GM10266 (cell line): ENCODE results near the gene PEX10.

ENCODE experiments used
- DNase-seq: peaks from one replicate; pipeline ENCODE4 v3.0.0; 2012; ENCODE audit errors: extremely low spot score
- TF ChIP-seq, protein P1 (sequence below): IDR thresholded peaks from 2 replicates; pipeline ENCODE4 v1.5.1; 2012; ENCODE audit warnings: mild to moderate bottlenecking, low read depth; ENCODE audit not compliant: control insufficient read depth, insufficient read depth; ENCODE audit errors: missing control alignments

PEX10 gene

DNA sequence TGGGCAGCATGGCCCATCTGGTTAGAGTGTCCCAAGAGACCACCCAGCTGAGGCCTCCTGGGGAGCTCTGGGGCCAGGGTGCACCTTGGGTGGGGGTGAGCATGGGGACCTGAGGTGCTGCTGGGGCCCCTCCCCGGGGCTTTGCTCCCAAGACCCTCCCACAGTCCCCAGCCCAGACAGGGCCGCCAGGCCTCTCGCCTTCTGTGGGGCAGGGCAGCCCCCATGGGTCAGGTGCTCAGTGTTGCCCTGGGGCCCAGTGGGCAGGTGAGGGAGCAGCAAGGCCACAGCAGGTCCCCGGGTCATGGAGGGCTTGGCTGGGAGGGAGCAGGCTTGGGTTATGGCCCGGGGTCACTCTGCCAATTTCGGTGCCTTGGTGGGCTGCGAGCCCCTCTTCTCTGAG is 24.5 kb upstream of the PEX10 start:
- no peak for DNase-seq
- TF ChIP-seq, protein P1, sequence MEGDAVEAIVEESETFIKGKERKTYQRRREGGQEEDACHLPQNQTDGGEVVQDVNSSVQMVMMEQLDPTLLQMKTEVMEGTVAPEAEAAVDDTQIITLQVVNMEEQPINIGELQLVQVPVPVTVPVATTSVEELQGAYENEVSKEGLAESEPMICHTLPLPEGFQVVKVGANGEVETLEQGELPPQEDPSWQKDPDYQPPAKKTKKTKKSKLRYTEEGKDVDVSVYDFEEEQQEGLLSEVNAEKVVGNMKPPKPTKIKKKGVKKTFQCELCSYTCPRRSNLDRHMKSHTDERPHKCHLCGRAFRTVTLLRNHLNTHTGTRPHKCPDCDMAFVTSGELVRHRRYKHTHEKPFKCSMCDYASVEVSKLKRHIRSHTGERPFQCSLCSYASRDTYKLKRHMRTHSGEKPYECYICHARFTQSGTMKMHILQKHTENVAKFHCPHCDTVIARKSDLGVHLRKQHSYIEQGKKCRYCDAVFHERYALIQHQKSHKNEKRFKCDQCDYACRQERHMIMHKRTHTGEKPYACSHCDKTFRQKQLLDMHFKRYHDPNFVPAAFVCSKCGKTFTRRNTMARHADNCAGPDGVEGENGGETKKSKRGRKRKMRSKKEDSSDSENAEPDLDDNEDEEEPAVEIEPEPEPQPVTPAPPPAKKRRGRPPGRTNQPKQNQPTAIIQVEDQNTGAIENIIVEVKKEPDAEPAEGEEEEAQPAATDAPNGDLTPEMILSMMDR = no peak

DNA sequence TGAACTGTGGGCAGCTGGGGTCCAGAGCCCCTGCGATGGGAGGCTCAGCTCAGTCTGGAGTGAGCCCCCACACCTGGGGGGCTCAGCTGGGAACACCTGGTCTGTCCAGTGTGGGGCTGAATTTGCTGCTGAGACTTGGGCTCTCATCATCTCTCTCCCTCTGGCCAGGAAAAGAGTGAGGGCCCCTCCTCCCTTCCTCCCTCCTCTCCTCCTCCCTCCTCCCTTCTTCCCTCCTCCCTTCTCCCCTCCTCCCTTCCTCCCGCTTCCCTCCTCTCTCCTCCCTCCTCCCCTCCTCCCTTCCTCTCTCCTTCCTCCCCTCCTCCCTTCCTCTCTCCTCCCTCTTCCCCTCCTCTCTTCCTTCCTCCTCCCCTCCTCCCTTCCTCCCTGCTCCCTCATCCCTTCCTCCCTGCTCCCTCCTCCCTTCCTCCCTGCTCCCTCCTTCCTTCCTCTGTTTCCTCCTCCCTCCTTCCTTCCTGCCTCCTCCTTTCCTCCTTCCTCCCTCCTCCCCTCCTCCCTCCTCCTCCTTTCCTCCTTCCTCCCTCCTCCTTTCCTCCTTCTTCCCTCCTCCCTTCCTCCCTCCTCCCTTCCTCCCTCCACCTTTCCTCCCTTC is 23.5 kb upstream of the PEX10 start:
- TF ChIP-seq, protein P1 = no peak
- no peak for DNase-seq

DNA sequence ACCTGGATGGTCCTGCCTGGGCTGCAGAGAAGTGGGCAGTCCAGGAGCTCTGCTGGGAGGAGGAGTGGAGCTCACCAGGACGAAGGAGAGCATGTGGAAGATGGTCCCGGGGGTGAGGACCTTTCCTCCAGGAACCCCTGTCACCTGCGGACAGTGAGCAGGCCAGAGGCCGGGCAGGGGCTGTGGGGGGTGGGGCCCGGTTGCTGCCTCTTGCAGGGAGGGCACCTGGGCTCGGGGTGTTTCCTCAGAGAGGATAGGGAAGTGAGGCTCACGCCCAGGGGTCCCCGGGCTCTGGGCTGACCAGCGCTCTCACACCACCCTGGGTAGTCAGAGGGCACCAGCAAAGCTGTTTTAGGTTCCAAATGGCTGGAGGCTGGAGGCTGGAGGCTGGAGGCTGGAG is 22.7 kb upstream of the PEX10 start:
- TF ChIP-seq, protein P1 = no peak
- no peak for DNase-seq

DNA sequence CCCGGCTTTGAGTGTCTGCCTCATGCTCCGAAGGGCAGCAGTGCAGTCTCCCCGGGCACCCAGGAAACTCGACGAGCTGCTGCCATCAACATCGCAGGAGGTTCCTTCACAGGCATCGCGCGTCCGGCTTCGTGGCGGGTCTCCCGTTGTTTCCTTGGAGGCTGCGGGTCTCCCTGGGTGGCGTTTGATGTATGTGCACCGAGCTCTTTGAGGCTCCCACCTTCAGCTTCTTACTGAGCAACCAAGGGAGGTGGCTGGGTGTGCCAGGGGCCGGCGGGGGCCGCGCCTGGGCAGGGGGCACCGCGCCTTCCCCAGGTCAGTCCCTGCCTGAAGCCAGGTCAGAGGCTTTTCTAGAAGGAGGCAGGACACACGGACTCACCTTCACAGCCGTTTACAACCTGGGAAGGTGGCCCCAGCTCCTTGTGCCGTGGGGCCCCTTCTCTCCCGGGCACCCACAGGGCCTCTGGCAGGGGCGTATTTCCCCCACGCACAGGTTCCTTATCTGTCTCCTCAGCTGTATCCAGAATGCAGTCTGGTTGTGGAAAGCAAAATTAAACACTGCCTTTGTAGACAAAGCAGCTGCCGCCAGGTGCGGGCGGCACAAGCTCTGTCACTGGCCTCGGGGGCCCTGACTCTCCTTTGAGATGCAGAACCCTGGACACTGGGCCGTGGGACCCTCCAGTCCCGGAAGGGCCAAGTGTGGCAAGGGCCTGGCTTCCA is 21.7 kb upstream of the PEX10 start:
- no peak for DNase-seq
- TF ChIP-seq, protein P1 = no peak

DNA sequence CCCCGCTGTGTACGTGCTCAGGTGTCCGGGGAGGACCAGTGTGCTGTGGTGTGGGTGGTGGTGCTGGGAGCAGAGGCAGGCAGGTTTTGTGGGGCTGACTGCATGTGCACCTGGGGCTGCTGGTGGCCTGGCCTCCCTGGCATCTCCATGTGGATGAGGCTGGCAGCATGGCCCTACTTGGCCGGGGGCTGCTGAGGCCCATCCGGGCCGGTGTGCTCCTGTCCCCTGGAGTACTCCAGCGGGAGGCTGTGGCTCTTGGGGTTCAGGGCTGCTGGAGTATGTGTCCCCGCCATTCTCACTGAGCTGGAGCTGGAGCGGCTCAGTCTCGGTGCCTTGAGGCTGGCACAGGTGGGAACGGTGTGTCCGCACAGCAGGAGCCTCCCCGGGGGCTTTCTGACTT is 20.8 kb upstream of the PEX10 start:
- TF ChIP-seq, protein P1 = no peak
- no peak for DNase-seq

DNA sequence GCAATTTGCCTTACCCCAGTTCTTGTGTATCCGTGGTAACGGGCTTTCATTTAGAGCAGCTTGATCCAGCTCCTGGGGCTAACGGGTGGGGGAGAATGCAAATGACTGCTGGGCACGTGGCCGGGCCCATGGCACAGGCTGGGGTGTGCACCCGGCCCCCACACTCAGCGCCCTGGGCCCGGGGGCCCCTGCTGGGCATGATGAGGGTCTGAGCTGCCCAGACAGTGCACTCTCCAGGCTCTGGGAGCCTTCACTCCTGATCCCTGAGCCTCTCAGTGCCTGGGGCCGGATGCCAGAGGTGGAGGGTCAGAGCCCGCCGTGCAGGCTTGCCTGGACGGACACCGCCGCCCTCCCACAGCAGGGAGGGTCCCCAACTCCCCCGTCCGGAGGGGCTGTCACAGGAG is 20.1 kb upstream of the PEX10 start:
- no peak for DNase-seq
- TF ChIP-seq, protein P1 = no peak

DNA sequence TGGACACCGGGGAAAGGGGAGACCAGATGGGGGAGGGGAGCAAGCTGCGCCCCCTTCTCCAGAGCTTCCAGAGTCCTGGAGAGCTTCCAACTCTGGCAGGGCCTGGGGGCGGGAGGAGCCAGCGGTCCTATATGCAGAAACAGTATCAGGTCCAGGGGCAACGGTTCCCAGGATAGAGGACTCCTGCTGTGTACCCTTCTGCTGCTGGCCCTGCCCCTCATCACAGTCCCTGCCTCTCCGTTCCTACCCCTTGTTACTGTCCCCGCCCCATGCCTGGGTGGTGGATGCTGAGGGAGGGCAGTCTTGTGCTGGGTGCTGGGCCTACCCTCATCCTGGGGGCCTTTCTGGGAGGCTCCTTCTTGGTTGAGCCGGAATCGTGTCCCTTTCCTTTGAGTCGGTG is 19.2 kb upstream of the PEX10 start:
- DNase-seq = no peak

More for the DNA sequence above, 19.2 kb upstream of the PEX10 start:
- TF ChIP-seq, protein P1 = no peak
